NCI-H2107 treated with DMSO at 0.1 percent for 48 hours (cell line): ENCODE data around the gene SPACA4.

Source experiments
- DNase-seq: peaks from one replicate; lab custom pipeline; 2025; ENCODE audit not compliant: unreplicated experiment; lab: John Stamatoyannopoulos, UW

Gene SPACA4

GRCh38 chr19:48633148-48634035, 26.9 kb downstream of the SPACA4 start:
- no peak for DNase-seq

- no peak for DNase-seq
These were observed 27.4 kb downstream of the SPACA4 start for GRCh38 chr19:48634036-48634342.

GRCh38 chr19:48634424-48635262, 28.1 kb downstream of the SPACA4 start:
- peak; percentile 86 for DNase-seq

DNA sequence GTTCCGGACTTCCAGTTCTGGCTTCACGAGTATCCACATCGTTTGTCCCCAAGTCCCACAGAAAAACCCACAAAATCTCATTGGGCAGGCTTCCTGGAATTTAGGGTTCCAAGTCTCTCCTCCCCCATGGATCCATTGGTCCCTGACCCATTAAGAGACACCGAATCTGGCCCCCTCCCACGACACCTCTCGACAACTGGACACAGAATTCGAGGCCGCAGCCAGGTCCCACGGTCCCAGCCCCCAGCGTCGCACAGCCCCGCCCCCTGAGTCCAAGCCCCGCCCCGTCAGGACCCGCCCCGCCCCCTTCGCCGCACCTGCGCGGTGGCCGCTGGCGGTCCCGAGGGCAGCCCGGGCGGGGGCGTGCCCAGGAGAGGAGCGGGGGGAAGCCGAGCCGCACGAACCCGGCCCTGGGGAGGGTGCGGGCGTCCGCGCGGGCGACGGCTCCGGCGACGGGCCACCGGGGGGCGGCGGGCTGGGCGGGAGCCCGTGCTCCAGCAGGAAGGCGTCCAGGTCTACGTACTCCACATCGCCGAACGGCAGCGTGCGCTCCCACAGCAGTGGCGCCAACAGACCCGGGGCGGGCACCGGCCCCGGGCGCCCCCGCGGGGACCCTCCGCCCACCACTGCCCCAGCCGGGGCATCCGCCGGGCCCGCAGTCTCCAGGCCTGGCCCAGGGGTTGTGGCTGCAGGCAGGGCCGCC, 28.9 kb downstream of the SPACA4 start:
- peak; percentile 14 for DNase-seq

DNA sequence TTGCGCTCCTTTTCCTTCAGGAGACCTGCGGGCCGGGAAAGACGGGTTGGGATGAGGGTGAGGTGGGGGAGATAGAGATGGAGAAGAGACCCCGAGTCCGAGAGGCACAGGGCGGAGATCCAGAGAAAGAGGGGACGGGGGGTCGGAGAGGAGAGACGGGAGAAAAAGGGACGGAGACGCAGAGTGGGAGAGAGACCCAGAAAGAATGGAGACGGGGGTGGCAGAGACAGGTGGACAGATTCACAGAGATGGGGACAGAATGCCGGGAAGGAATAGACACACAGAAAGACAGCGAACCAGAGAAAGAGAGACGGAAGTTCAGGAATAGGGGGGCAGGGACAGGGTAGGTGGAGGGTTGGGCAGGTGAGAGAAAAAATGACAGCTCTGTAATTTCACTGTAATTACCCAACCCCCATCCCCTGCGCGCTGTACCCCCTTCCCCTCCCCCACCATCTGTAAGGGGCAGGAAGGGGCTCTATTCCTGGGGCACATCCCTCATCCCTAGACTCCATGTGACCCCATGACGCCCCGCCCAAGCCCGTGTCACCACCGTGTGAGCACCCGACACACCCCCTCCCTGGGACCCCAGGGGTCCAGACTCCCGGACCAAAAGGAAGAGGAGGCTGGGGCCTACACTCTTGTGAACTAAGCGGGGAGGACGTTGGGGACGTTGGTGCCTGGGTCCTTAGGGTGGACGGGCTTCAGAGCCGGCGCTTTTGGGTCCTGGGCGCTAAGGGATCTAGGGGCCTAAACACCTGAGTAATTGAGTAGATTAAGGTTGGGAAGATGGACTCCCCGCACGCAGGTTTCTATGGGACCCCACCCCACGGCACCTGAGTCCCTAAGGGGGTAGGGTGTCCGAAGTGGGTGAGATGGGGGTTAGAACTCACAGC, 29.7 kb downstream of the SPACA4 start:
- DNase-seq = no peak

- peak; percentile 39 for DNase-seq
These were observed 30.4 kb downstream of the SPACA4 start, which contains the start of gene DBP for GRCh38 chr19:48636859-48637448. TSS of gene DBP (minus strand) at chr19:48637379. CDS start at chr19:48636994, 385 bp downstream.

GRCh38 chr19:48637449-48637947, 31.0 kb downstream of the SPACA4 start:
- DNase-seq = peak; percentile 99

DNA sequence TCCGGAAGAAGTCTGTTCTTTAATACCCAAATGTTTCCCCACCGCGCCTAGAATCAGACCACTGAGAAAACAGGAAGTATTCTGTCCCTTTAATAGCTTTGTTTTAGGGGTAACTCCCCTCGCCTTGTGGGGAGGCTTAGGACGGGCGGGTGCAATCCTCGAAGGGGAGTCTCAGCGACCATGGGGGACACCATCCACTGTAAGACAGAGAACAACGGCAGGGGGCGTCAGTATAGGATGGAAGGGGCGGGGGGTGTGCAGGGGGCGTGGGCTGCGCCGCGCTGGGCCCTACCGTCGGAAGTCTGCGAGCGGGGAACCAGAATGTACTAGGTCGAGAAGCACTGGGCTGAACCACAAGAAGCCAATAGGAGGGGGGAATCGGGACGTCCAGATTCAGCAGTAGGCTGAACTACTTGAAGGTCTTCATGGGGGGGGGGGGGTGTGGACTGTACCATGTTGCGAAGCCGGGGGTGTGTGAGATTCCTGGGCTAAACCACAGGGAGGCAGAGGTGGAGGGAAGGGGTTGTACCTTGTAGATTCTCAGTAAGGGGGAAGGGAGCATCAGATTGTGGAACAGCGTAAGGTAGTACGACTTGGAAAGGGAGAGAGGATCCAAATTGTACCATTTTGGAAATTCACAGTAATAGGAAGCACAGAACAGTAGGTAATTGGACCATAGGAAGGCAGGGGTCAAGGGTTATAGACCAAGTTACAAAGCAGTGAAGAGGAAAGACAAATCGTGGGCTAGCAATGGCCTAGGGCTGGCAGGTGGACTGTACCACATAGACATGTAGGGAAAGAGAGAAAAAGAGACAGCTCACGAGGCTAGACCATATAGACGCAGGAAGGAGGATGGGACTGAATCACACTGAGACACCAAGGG, 31.6 kb downstream of the SPACA4 start:
- peak; percentile 85 for DNase-seq

DNA sequence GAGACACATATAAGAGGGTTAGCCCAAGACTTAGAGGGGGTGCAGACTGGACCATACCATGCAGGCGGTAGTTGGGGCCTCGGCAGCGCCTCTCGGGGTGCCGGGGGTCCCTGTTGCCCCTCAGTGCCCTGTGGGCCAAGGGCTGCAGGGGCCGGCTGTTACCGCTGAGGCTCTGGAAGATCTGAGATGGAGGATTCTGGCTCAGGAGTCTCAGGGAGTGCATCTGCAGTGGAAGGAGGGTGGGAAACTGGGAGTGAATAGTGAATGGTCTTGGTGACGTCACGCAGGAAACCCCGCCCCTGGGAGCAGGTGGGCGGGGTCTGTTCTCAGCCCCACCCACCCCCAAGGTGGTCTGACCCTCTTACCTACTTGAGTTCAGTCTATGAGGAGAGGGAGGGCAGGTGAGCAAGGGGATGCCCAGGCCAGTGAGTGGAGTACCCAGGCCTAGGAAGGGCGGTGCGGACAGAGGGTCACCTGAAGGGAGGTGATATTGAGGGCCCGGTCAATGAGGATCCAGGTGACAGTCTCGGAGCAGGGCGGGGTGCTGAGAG, 32.4 kb downstream of the SPACA4 start:
- no peak for DNase-seq

DNA sequence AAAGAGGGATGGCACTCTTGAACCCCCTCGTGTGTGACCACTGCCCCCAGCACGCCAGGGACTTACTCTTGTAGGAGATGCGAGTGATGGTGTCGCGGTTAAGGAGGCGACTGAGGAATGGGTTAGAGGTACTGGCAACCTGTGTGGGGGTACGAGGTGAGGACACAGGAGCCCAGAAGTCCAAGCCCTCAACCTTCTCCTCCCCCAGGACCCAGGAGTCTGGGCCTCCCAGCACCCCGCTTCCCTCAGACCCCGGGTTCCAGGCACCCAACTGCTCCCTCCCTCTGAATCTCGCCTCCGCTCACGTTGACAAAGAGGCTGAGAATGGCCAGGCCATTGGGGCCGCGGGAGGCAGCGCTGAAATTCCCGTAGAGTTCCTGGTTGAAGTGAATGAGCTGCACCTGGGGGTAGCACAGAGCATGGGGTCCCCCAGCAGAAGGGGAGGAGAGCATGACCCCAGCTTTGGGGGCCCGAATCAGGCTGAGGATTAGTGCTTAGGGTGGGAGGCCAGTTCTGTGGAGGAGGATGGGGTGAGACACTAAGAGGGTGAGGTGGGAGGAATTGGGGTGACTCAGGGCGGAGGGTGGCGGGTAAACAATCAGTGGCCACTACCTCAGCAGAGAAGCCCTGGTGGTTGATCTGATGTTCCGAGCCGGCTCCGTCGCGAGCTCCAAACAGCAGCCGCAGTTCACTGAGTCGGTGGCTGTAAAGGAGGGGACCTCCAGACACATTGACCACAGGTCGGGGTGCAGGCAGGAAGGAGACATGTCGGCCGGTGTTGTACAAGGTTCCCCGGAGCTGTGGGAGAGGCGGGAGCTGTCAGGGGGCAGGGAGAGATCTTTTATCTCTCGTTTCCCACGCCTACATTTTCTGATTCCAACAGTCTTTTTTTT, 33.2 kb downstream of the SPACA4 start:
- no peak for DNase-seq

- no peak for DNase-seq
These were observed 35.3 kb downstream of the SPACA4 start for GRCh38 chr19:48641850-48642249.

- DNase-seq = no peak
These were observed 36.3 kb downstream of the SPACA4 start for GRCh38 chr19:48642862-48643261.

DNA sequence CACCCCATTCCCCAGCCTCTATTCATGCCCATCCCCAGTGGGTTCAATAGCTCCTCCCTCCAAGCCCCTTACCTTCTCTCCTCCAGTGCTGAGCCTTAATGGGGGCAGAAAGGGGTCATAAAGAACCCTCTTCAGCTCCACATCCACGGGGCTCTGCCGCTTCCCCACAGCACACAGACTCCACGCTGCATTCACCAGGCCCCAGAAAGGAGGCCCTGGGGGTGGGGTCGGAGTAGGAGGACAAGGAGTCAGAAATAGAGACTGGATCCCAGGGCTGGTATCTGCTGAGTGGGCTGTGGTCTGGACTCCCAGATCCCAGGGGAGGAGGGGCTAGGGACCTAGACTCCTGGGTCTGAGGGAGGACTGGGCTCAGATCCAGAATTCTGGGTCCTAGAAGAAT, 37.8 kb downstream of the SPACA4 start:
- no peak for DNase-seq

DNA sequence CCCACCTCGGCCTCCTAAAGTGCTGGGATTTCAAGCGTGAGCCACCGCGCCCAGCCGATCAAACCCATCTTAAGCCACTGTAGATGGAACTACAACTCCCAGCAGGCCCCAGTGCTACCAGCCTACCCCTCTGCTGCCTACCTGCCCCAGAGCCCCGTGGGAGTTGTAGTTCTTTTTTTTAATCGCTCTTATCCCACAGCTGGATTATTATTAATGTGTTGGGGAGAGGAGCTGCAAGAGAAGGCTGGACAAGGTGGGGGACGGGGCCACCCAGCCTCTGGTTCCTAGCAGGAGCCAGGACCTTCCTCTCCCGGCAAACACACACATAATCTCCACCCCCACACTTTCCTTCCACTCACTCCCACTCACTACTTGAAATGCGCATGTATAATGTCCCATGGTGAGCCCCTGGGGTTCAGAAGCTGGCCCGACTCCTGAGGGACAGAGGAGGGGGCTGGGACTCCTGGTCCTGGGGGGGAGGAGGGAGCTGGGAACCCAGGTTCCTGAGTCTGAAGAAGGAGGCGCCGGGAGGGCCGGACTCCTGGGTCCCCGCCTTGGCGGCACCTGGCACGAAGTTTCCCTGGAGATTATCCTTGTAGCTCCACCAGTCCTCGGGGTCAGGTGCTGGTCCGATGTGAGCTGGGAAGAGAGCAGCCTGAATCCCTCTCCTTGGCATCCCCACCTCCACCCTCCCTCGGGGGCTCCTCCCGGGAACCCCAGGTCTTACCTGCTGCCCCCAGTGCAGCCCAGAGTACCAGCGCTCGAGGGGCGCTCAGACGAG, 38.5 kb downstream of the SPACA4 start:
- peak; percentile 53 for DNase-seq

- no peak for DNase-seq
These were observed 39.1 kb downstream of the SPACA4 start for GRCh38 chr19:48645620-48646000.

DNA sequence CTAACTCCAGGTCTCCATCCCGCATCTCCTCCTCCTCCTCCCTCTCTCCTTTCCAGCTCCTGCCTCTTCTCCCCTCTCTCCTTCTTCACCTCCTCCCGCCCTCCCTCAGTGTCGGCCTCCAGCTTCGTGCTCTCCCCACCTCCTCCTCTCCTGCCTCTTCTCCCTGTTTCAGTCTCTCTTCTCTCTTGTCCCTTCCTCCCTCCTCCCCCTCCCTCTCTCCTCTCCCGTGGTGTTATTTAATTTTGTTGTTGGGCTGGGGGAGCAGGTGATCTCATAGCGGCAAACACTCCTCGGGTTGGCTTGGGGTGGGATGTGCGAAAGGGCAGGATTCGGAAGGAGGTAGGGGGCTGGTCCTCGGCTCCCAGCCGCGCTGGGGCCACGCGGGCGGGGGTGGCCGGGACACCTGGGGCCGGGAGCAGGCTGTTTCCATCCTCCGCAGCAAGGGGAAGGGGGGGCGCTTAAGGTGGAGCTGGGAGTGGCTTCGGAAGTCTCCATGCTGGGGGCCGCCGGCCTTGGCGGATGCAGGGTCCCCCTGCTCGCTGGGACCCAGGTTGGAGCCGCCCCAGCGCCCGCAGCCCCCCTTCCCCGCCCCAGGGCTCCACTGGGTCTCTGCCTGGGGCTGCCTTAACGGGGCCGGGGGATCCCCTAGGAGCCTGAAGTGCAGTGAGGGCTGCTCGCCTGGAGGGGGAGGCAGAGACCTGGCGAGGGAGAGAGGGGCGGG, 39.6 kb downstream of the SPACA4 start, which contains the start of gene CA11:
Gene CA11, minus strand, starts transcription at position 187 of the 721 bp plus-strand sequence. CDS start 555 bp downstream, outside the sequence.
- DNase-seq = peak; percentile 74
